CD4-positive, CD25-positive, alpha-beta regulatory T cell (primary cell): ENCODE measurements around the gene PRDM16. TPM values are rescaled to one million over a fixed set of nuclear protein-coding genes. Genes with fewer than 3 reads are reported as not detected.

Source experiments
- ATAC-seq, 2 donors: fragments of 150-1000 bp; cut with Tn5 transposase; one replicate each; pipeline ENCODE4 v1.10.0; 2021; ENCODE audit warnings: low read depth in 2 of 2, moderate number of reproducible peaks in 2 of 2, moderate library complexity in 1 of 2
- DNase-seq, 3 donors: peaks; one replicate each; pipeline versions ENCODE4 v3.0.0 to v3.0.0-alpha.2; 2012 to 2022; ENCODE audit warnings: mixed read lengths in 1 of 3
- H3K27ac ChIP-seq: one replicate; pipeline ENCODE4 v1.7.0; 2013; ENCODE audit warnings: mild to moderate bottlenecking, low read length; ENCODE audit not compliant: insufficient read depth, poor library complexity, severe bottlenecking
- H3K27me3 ChIP-seq: one replicate; pipeline ENCODE4 v1.7.0; 2013; ENCODE audit warnings: low read length; ENCODE audit not compliant: control insufficient read depth, insufficient read depth
- H3K36me3 ChIP-seq: one replicate; pipeline ENCODE4 v1.7.0; 2013; ENCODE audit warnings: mild to moderate bottlenecking, low read length, moderate library complexity; ENCODE audit not compliant: control insufficient read depth, insufficient read depth
- H3K4me1 ChIP-seq: 2 replicates; pipeline ENCODE4 v1.7.0; 2013; ENCODE audit warnings: mild to moderate bottlenecking, low read length; ENCODE audit not compliant: insufficient read depth, control insufficient read depth, poor library complexity, severe bottlenecking
- H3K4me3 ChIP-seq: one replicate; pipeline ENCODE4 v1.7.0; 2013; ENCODE audit warnings: low read depth, mild to moderate bottlenecking, low read length, moderate library complexity
- H3K9me3 ChIP-seq, 2 experiments: 1 replicate in 1 of 2; 2 replicates in 1 of 2; pipeline ENCODE4 v1.7.0; 2013; ENCODE audit warnings: low read length in 2 of 2, mild to moderate bottlenecking in 1 of 2, moderate library complexity in 1 of 2; ENCODE audit not compliant: control insufficient read depth in 2 of 2
- H3K27ac Mint-ChIP-seq, 3 donors: one replicate each; pipeline ENCODE4 v1.8.0; 2020 to 2022; ENCODE audit warnings: mild to moderate bottlenecking in 3 of 3, mixed read lengths in 3 of 3, moderate library complexity in 2 of 3
- H3K27me3 Mint-ChIP-seq: one replicate; pipeline ENCODE4 v1.8.0; 2022; ENCODE audit warnings: mild to moderate bottlenecking, mixed read lengths
- H3K36me3 Mint-ChIP-seq: one replicate; pipeline ENCODE4 v1.8.0; 2020; ENCODE audit warnings: mixed read lengths
- H3K4me1 Mint-ChIP-seq, 4 donors: one replicate each; pipeline ENCODE4 v1.8.0; 2020 to 2022; ENCODE audit warnings: mixed read lengths in 4 of 4, mild to moderate bottlenecking in 1 of 4
- H3K4me3 Mint-ChIP-seq, 4 donors: one replicate each; pipeline ENCODE4 v1.8.0; 2020 to 2022; ENCODE audit warnings: mild to moderate bottlenecking in 4 of 4, mixed read lengths in 4 of 4, moderate library complexity in 3 of 4
- H3K9me3 Mint-ChIP-seq, 7 donors: one replicate each; pipeline ENCODE4 v1.8.0; 2020 to 2022; ENCODE audit warnings: mixed read lengths in 7 of 7, mild to moderate bottlenecking in 3 of 7, moderate library complexity in 2 of 7
- polyA plus RNA-seq, 4 donors: library from polyadenylated mRNA; unstranded; fragments of 300-500 nt; fragmentation: Illumina TruSeq; gene quantifications; one replicate each; pipeline ENCODE4 v1.2.3, GENCODE V29; 2021
- total RNA-seq: library from RNA; stranded (reverse); gene quantifications from one replicate; pipeline ENCODE4 v1.2.3, GENCODE V29; 2022

The PRDM16 gene
- total and polyA plus RNA-seq, 5 donors from 2014 or later: 0.27 TPM; not detected in 4

DNA sequence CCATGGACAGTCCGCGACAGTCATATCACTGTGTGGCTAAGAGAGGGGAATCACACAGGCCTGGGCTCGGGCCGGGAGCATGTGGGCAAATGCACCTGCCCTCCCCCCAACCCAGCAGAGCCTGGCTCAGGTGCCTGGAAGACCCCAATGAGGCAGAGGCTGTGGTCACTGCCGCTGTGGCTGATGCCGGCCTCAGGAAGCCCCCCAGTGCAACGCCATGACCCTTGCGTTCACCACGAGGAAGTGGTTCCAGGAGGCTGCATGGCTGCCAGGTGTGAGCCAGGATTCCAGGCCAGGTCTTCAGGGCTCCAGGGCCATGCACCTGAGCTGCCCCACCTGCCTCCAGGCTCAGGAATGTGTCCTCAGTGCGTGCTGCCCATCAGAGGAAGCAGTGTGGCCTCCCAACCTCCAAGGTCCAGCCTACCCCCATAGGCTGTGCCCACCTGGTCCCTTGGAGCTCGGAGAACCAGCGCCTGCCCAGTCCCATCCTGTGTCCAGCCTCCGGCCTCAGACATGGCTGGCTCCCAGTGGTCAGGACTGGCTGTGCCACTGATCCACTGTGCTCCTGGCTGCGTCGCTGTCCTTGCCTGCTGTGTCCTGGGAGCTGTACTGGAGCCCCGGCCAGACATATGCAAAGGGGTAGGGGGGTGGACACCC is 393.5 kb downstream of the PRDM16 start:
- no peak for DNase-seq
- no peaks in the 10 kb centered on the region for H3K27me3 ChIP-seq

DNA sequence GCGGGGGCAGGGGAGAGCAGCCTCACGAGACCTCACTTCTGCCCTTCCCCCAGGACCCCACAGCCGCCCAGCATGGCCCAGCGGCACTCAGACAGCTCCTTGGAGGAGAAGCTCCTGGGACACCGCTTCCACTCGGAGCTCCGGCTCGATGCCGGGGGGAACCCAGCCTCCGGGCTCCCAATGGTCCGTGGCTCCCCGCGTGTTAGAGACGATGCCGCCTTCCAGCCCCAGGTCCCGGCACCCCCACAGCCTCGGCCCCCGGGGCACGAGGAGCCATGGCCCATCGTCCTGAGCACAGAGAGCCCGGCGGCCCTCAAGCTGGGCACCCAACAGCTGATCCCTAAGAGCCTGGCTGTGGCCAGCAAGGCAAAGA is 394.0 kb downstream of the PRDM16 start:
- Mint-ChIP-seq H3K27me3 (peaks cover 5% of the 10 kb centered on the region), H3K9me3 (no peaks in the 10 kb centered on the region), H3K27ac (no peak overlapping the region), H3K4me3 (no peak overlapping the region), H3K36me3 (no peaks in the 10 kb centered on the region), H3K4me1 (no peaks in the 10 kb centered on the region)
- H3K36me3 ChIP-seq: no peaks in the 10 kb centered on the region
- no peak overlapping the region for H3K27ac ChIP-seq
- H3K27me3 ChIP-seq: no peaks in the 10 kb centered on the region
- no peak overlapping the region for H3K4me3 ChIP-seq
- DNase-seq: no peak
- no peak for ATAC-seq
- no peaks in the 10 kb centered on the region for H3K9me3 ChIP-seq
- H3K4me1 ChIP-seq: no peaks in the 10 kb centered on the region

More for the DNA sequence above, 393.5 kb downstream of the PRDM16 start:
- Histone ChIP-seq H3K4me3 (no peak overlapping the region), H3K36me3 (no peaks in the 10 kb centered on the region), H3K9me3 (no peaks in the 10 kb centered on the region), H3K27ac (no peak overlapping the region), H3K4me1 (no peaks in the 10 kb centered on the region)
- no peaks in the 10 kb centered on the region for H3K9me3 Mint-ChIP-seq
- ATAC-seq: no peak
- H3K27me3 Mint-ChIP-seq: peaks cover 5% of the 10 kb centered on the region
- H3K36me3 Mint-ChIP-seq: no peaks in the 10 kb centered on the region
- no peak overlapping the region for H3K4me3 Mint-ChIP-seq
- no peak overlapping the region for H3K27ac Mint-ChIP-seq
- H3K4me1 Mint-ChIP-seq: no peaks in the 10 kb centered on the region

DNA sequence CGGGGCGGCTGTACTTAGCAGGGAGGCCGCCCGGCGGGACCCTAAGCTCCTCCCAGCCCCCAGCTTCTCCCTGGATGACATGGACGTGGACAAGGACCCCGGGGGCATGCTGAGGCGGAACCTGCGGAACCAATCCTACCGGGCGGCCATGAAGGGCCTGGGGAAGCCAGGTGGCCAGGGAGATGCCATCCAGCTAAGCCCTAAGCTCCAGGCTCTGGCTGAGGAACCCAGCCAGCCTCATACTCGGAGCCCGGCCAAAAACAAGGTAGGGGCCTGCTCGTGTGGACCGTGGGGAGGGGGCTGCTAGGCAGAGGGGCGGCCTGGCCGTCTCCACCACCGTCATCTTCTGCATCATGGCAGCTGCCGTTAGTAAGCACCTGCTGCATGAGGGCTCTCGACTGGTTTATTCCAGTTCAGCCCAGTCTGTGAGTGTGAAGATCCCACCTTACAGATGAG is 394.4 kb downstream of the PRDM16 start:
- Mint-ChIP-seq H3K27me3 (peaks cover 5% of the 10 kb centered on the region), H3K9me3 (no peaks in the 10 kb centered on the region), H3K36me3 (no peaks in the 10 kb centered on the region), H3K4me3 (no peak overlapping the region), H3K4me1 (no peaks in the 10 kb centered on the region), H3K27ac (no peak overlapping the region)
- H3K27ac ChIP-seq: no peak overlapping the region
- no peaks in the 10 kb centered on the region for H3K36me3 ChIP-seq
- DNase-seq (no peak), ATAC-seq (no peak)
- no peaks in the 10 kb centered on the region for H3K9me3 ChIP-seq
- no peaks in the 10 kb centered on the region for H3K4me1 ChIP-seq
- no peaks in the 10 kb centered on the region for H3K27me3 ChIP-seq
- H3K4me3 ChIP-seq: no peak overlapping the region

DNA sequence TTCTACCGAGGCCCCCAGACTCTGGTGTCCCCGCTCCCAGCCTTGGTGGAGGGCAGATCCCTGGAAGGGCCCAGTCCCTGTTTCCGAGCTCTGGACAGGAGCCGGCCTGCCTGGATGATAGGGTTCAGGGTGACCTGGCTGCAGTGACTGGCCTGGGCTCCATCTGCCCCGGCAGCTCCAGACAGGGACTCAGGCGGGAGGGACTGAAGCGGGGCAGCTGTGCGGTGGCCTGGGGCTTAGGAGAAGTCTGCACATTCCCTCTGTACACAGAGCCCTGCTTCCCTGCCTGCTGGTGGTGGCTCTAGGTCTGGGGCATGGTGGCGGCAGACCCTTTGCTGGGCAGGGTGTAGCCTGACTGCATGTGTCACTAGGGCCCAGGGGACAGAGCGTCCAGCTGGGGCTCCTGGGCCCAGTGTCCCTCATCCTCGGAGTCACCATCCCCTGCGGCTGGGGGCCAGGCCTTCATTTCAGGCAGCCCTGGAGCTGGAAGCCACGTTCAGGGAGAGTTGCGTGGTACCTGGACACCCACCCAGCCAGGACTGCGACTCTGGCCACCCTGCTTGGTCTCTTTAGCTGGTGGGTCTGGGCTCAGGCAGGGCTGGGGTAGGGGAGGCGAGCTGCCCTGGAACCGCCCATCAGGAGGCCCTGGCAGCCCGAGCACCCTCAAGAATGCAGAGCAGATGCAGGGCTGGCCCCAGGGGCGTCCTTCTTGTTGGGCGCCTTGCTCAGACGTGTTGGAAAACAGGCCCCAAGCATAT is 395.1 kb downstream of the PRDM16 start:
- H3K9me3 ChIP-seq: no peaks in the 10 kb centered on the region
- no peak for DNase-seq
- no peak for ATAC-seq
- no peaks in the 10 kb centered on the region for H3K9me3 Mint-ChIP-seq
- H3K27me3 ChIP-seq: no peaks in the 10 kb centered on the region
- no peaks in the 10 kb centered on the region for H3K36me3 ChIP-seq
- H3K4me1 Mint-ChIP-seq: no peaks in the 10 kb centered on the region
- H3K36me3 Mint-ChIP-seq: no peaks in the 10 kb centered on the region
- no peak overlapping the region for H3K4me3 Mint-ChIP-seq
- no peak overlapping the region for H3K27ac Mint-ChIP-seq
- H3K4me3 ChIP-seq: no peak overlapping the region
- H3K4me1 ChIP-seq: no peaks in the 10 kb centered on the region
- H3K27ac ChIP-seq: no peak overlapping the region
- peaks cover 5% of the 10 kb centered on the region for H3K27me3 Mint-ChIP-seq

DNA sequence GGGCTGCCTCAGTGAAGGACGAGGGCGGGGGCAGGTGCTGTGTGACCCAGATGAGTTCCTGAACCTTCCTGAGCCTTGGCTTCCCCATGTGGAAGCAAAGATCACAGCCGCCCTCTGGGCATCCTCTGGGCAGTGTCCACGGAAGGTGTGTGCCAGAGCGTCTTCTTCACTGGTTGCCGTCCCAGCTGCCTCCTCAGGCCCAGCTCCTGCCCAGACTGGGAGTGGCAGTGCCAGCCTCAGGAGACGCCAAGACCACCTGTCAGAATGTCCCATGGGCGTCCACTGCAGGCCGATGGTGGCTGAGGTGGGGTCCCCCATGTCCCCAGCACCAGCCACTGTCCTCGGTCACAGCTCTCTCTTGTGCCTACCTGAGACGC is 395.6 kb downstream of the PRDM16 start:
- Mint-ChIP-seq H3K4me3 (no peak overlapping the region), H3K4me1 (no peaks in the 10 kb centered on the region), H3K27ac (no peak overlapping the region), H3K9me3 (no peaks in the 10 kb centered on the region), H3K27me3 (peaks cover 5% of the 10 kb centered on the region), H3K36me3 (no peaks in the 10 kb centered on the region)
- H3K9me3 ChIP-seq: no peaks in the 10 kb centered on the region
- ATAC-seq (no peak), DNase-seq (no peak)
- no peak overlapping the region for H3K4me3 ChIP-seq
- H3K27me3 ChIP-seq: no peaks in the 10 kb centered on the region
- H3K36me3 ChIP-seq: no peaks in the 10 kb centered on the region
- no peak overlapping the region for H3K27ac ChIP-seq
- H3K4me1 ChIP-seq: no peaks in the 10 kb centered on the region

DNA sequence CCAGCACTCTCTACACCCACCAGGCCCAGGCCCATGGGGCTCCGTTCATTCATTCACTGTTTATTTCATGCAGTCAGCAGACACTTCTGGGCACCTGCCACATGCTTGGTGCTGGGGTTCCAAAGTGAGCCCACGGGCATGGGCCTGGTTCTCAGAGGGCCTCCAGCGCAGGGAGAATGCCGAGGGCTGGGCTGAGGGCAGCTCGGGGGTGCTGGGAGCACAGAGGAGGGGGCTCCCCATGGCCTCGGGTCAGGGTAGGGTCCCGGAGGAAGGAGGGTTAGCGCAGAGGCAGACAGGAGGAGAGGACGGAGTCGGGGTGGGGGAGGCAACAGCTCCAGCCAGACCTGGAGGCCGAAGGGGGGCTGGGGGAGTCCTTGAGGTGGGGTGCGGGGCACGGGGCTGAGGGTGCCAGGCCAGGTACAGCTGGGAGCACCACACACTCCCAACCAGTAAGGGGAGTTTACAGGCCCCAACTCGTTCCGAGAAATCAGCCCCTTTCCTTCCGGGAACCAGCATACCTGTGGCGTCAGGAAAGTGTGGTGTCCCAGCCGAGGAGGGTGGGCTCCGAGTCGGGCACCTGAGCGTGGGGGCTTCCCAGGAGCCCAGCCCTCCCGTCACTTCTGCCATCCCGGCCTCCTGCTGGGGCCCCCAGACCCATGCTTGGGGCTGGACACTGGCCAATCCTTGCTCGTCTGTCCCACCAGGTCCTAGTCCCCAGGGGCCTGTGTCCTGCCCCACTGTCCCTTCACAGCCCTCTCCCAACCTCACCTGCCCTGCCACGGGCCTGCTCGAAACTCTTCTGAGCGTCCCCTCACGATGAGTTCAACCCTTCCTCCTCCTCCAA is 396.3 kb downstream of the PRDM16 start:
- Histone ChIP-seq H3K9me3 (no peaks in the 10 kb centered on the region), H3K4me1 (no peaks in the 10 kb centered on the region), H3K36me3 (no peaks in the 10 kb centered on the region), H3K4me3 (no peak overlapping the region), H3K27ac (no peak overlapping the region), H3K27me3 (no peaks in the 10 kb centered on the region)
- no peak overlapping the region for H3K27ac Mint-ChIP-seq
- DNase-seq: no peak
- H3K36me3 Mint-ChIP-seq: no peaks in the 10 kb centered on the region
- no peak for ATAC-seq
- H3K4me3 Mint-ChIP-seq: no peak overlapping the region
- H3K9me3 Mint-ChIP-seq: no peaks in the 10 kb centered on the region
- H3K27me3 Mint-ChIP-seq: peaks cover 5% of the 10 kb centered on the region
- no peaks in the 10 kb centered on the region for H3K4me1 Mint-ChIP-seq

DNA sequence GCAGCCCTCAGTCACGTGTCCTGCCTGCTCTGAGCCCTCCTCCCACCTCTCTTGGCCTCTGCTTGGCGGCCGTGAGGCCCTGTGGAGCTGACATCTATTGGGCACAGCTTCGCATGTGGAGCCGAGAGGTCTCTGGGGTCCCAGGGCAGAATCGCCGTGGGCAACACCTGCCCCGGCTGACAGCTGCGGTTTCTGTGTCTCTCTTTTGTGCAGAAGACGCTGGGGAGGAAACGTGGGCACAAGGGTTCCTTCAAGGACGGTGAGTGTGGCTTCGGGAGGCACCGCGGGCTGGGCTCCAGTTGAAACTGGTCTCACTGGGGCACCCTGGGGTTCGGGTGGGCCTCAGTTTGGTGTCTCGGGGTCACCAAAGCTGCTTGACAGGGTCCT is 396.9 kb downstream of the PRDM16 start:
- Histone ChIP-seq H3K27ac (no peak overlapping the region), H3K27me3 (no peaks in the 10 kb centered on the region), H3K9me3 (no peaks in the 10 kb centered on the region), H3K36me3 (no peaks in the 10 kb centered on the region), H3K4me1 (no peaks in the 10 kb centered on the region), H3K4me3 (no peak overlapping the region)
- ATAC-seq (no peak), DNase-seq (no peak)
- Mint-ChIP-seq H3K36me3 (no peaks in the 10 kb centered on the region), H3K27ac (no peak overlapping the region), H3K4me3 (no peak overlapping the region), H3K27me3 (peaks cover 5% of the 10 kb centered on the region), H3K4me1 (peaks cover 0 to 2% (median 0%) of the 10 kb centered on the region in 4 donors), H3K9me3 (no peaks in the 10 kb centered on the region)
